ENCODE data around the gene DLX1. TPM values are rescaled to one million over a fixed set of nuclear protein-coding genes. Genes with fewer than 3 reads are reported as not detected.
A peak's percentile ranks its signal among the peaks of the same experiment; 100 is the strongest.

DLX1 gene
- total RNA-seq, 1 experiment from 2014 or later = 7.6 TPM

GRCh38 chr2:172096626-172097547 is 11.6 kb downstream of the DLX1 start:
- Histone ChIP-seq H3K4me3 (ENCODE audit: low read length) (peak overlapping the region; percentile 97), H3K4me1 (ENCODE audit: insufficient read depth, low read length) (peaks cover 31% of the 10 kb centered on the region), H4K20me1 (ENCODE audit: low read length) (no peaks in the 10 kb centered on the region), H3K27ac (ENCODE audit: low read length) (peak overlapping the region; percentile 93), H3K36me3 (ENCODE audit: low read depth, low read length) (no peaks in the 10 kb centered on the region), H3K4me2 (ENCODE audit: low read length) (peak overlapping the region; percentile 100), H2AFZ (ENCODE audit: low read length) (peak overlapping the region; percentile 97), H3K79me2 (ENCODE audit: low read length) (no peaks in the 10 kb centered on the region), H3K9me2 (replicated peaks; ENCODE audit: low read length) (no peaks in the 10 kb centered on the region), H3K9ac (ENCODE audit: low read length) (peak overlapping the region; percentile 90), H3K9me3 (ENCODE audit: low read length) (no peaks in the 10 kb centered on the region), H3F3A (ENCODE audit: low read length, unreplicated experiment) (peaks cover 6% of the 10 kb centered on the region), H3K27me3 (ENCODE audit: low read length) (no peaks in the 10 kb centered on the region)
- intact Hi-C loops (cut with micrococcal nuclease) = no loop called here
- ChIA-PET POLR2A (ENCODE audit: unreplicated experiment) (interaction anchor here (0.6 to 0.8 kb wide), 2 partner anchors 11 to 17 kb away, joined by 3 to 5 read pairs; partner anchors contain the start of gene DLX1), CTCF (no interaction called here)
- ATAC-seq = peak; percentile 23
- peak; percentile 68 for DNase-seq
- BruUV-seq (replicated peaks) = no TSS peak
- TF ChIP-seq EZH2phosphoT487 (IDR thresholded peaks at IDR 0.05; ENCODE audit: borderline replicate concordance, low read length) (no peak), EZH2 (IDR thresholded peaks at IDR 0.05; ENCODE audit: low read length, unreplicated experiment) (no peak)
- TF ChIP-seq, protein P1, sequence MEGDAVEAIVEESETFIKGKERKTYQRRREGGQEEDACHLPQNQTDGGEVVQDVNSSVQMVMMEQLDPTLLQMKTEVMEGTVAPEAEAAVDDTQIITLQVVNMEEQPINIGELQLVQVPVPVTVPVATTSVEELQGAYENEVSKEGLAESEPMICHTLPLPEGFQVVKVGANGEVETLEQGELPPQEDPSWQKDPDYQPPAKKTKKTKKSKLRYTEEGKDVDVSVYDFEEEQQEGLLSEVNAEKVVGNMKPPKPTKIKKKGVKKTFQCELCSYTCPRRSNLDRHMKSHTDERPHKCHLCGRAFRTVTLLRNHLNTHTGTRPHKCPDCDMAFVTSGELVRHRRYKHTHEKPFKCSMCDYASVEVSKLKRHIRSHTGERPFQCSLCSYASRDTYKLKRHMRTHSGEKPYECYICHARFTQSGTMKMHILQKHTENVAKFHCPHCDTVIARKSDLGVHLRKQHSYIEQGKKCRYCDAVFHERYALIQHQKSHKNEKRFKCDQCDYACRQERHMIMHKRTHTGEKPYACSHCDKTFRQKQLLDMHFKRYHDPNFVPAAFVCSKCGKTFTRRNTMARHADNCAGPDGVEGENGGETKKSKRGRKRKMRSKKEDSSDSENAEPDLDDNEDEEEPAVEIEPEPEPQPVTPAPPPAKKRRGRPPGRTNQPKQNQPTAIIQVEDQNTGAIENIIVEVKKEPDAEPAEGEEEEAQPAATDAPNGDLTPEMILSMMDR (conservative IDR thresholded peaks at IDR 0.05; ENCODE audit: low read depth, low read length) = no peak

DNA sequence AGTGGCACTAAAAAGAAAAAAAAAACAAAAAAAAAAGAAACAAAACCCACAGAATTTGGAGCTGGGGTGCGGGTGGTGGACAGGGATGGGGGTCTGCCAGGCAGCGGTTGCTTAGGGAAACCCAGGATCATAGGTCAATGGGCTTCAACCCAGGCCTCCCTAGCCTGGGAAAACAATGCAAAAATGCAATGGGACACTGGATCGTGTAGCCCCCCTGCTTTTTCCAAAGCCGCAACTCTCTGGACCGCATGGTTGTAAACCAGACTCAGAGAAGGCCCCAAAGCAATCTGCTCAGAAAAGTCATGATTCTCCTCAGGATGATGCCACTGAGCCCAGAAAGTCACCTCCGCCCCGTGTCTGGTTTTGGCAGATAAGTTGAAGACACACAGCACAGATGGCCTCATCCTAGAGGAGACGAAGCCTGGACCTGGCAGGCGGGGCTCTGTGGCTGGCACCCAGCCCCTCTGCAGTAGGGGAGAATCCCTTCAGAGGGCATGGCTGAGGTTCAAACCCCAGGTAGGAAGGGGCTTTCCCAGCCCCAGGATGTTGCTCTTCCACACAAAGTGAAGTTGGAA is 12.3 kb downstream of the DLX1 start:
- H3K27ac ChIP-seq (ENCODE audit: low read length) = peak overlapping the region; percentile 93
- H3K9ac ChIP-seq (ENCODE audit: low read length) = peak overlapping the region; percentile 90
- peaks cover 35% of the 10 kb centered on the region for H3K4me1 ChIP-seq (ENCODE audit: insufficient read depth, low read length)
- intact Hi-C loops (cut with micrococcal nuclease) = loop anchor here (2.0 kb wide), 1 partner anchor 13 kb away; the partner anchor contains the start of gene DLX1
- H3K9me2 ChIP-seq (replicated peaks; ENCODE audit: low read length) = no peaks in the 10 kb centered on the region
- peaks cover 6% of the 10 kb centered on the region for H3F3A ChIP-seq (ENCODE audit: low read length, unreplicated experiment)
- no peaks in the 10 kb centered on the region for H3K27me3 ChIP-seq (ENCODE audit: low read length)
- ATAC-seq = no peak
- peak overlapping the region; percentile 100 for H3K4me2 ChIP-seq (ENCODE audit: low read length)
- ChIA-PET CTCF (no interaction called here), POLR2A (ENCODE audit: unreplicated experiment) (no interaction called here)
- peak; percentile 35 for DNase-seq
- no peaks in the 10 kb centered on the region for H4K20me1 ChIP-seq (ENCODE audit: low read length)
- H3K79me2 ChIP-seq (ENCODE audit: low read length) = no peaks in the 10 kb centered on the region
- H3K36me3 ChIP-seq (ENCODE audit: low read depth, low read length) = no peaks in the 10 kb centered on the region
- peak overlapping the region; percentile 97 for H3K4me3 ChIP-seq (ENCODE audit: low read length)
- peak overlapping the region; percentile 97; the same call in 1 of the 2 replicates for H2AFZ ChIP-seq (ENCODE audit: low read length)
- H3K9me3 ChIP-seq (ENCODE audit: low read length) = no peaks in the 10 kb centered on the region
- TF ChIP-seq EZH2phosphoT487 (IDR thresholded peaks at IDR 0.05; ENCODE audit: borderline replicate concordance, low read length) = no peak
- TF ChIP-seq, protein P1 (conservative IDR thresholded peaks at IDR 0.05; ENCODE audit: low read depth, low read length) = no peak
- no peak for TF ChIP-seq EZH2 (IDR thresholded peaks at IDR 0.05; ENCODE audit: low read length, unreplicated experiment)
- no TSS peak for BruUV-seq (replicated peaks)

Measured in PC-3 (cell line).